Activated CD8-positive, alpha-beta T cell treated with anti-CD3 and anti-CD28 coated beads for 36 hours (primary cell): ENCODE data around the gene GLB1L2. TPM values are rescaled to one million over a fixed set of nuclear protein-coding genes. Genes with fewer than 3 reads are reported as not detected.

Experiments used
- ATAC-seq: fragments of 200-7000 bp; cut with Tn5 transposase; one replicate; pipeline ENCODE4 v1.10.0; 2021; ENCODE audit warnings: mild to moderate bottlenecking, moderate library complexity
- CTCF ChIA-PET: fragments of 350-600 bp; sonication (Branson Sonifier 250); formaldehyde crosslinking; loops from one replicate; lab custom pipeline; 2021; ENCODE audit warnings: antibody characterized with exemption; lab: Charles Lee
- POLR2A ChIA-PET: fragments of 350-600 bp; sonication (Branson Sonifier 250); formaldehyde crosslinking; loops from one replicate; lab custom pipeline; 2021; ENCODE audit warnings: antibody characterized with exemption; lab: Charles Lee
- DNase-seq: peaks from one replicate; pipeline ENCODE4 v3.0.0-alpha.2; 2020
- H3K27ac Mint-ChIP-seq: one replicate; pipeline ENCODE4 v1.8.0; 2021; ENCODE audit warnings: mild to moderate bottlenecking, mixed read lengths
- H3K27me3 Mint-ChIP-seq: one replicate; pipeline ENCODE4 v1.8.0; 2021; ENCODE audit warnings: mixed read lengths
- H3K36me3 Mint-ChIP-seq: one replicate; pipeline ENCODE4 v1.8.0; 2021; ENCODE audit warnings: low read depth, mixed read lengths
- H3K4me1 Mint-ChIP-seq: one replicate; pipeline ENCODE4 v1.8.0; 2021; ENCODE audit warnings: low read depth, mixed read lengths
- H3K4me3 Mint-ChIP-seq: one replicate; pipeline ENCODE4 v1.8.0; 2021; ENCODE audit warnings: mild to moderate bottlenecking, moderate library complexity, mixed read lengths
- H3K9me3 Mint-ChIP-seq: one replicate; pipeline ENCODE4 v1.8.0; 2021; ENCODE audit warnings: mixed read lengths
- intact Hi-C: fragments of 100-400 bp; cut with micrococcal nuclease; formaldehyde crosslinking; loops from one replicate; pipeline ENCODE4 v1.10.0; 2022
- total RNA-seq, 2 experiments: library from RNA; stranded (reverse); gene quantifications; one replicate each; pipeline ENCODE4 v1.2.3, GENCODE V29; 2021
- TF ChIP-seq, protein P1 (sequence below): fragments of 200-600 bp; IDR thresholded peaks from one replicate; pipeline ENCODE4 v1.8.0; 2022; ENCODE audit warnings: antibody characterized with exemption, mild to moderate bottlenecking

Gene GLB1L2
- total RNA-seq, 2 experiments from 2014 or later, result 4.7 to 6.0 TPM

DNA sequence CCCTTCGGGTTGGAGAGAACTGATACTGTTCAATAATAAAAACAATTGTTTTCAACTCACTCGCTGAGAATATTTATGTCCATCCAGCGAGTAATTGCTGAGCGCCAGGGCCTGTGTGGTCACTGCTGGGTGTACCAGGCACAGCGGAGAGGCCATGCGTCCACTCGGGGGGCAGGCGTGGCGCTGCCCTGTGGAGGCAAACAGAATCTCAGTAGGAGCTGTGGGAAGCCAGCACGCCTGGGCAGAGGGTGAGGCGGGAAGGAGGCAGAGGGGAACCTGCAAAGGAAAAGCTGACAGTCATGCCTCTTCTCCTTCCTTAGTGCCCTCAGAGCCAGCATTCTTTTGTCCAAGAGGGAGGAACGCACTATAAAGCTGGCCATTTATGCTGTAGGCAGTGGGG, 44.2 kb upstream of the GLB1L2 start:
- ChIA-PET POLR2A (interaction anchor here (1.3 kb wide), 1 partner anchor 12 kb away, joined by 3 read pairs; the partner anchor contains the start of gene GLB1L3), CTCF (no interaction called here)
- H3K4me1 Mint-ChIP-seq, result no peaks in the 10 kb centered on the region
- H3K27ac Mint-ChIP-seq, result no peak overlapping the region
- TF ChIP-seq, protein P1, sequence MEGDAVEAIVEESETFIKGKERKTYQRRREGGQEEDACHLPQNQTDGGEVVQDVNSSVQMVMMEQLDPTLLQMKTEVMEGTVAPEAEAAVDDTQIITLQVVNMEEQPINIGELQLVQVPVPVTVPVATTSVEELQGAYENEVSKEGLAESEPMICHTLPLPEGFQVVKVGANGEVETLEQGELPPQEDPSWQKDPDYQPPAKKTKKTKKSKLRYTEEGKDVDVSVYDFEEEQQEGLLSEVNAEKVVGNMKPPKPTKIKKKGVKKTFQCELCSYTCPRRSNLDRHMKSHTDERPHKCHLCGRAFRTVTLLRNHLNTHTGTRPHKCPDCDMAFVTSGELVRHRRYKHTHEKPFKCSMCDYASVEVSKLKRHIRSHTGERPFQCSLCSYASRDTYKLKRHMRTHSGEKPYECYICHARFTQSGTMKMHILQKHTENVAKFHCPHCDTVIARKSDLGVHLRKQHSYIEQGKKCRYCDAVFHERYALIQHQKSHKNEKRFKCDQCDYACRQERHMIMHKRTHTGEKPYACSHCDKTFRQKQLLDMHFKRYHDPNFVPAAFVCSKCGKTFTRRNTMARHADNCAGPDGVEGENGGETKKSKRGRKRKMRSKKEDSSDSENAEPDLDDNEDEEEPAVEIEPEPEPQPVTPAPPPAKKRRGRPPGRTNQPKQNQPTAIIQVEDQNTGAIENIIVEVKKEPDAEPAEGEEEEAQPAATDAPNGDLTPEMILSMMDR, result no peak
- intact Hi-C loops, result no loop called here
- H3K36me3 Mint-ChIP-seq, result peaks cover 6% of the 10 kb centered on the region
- H3K9me3 Mint-ChIP-seq, result no peaks in the 10 kb centered on the region
- DNase-seq, result no peak
- no peaks in the 10 kb centered on the region for H3K27me3 Mint-ChIP-seq
- no peak overlapping the region for H3K4me3 Mint-ChIP-seq
- ATAC-seq, result no peak

DNA sequence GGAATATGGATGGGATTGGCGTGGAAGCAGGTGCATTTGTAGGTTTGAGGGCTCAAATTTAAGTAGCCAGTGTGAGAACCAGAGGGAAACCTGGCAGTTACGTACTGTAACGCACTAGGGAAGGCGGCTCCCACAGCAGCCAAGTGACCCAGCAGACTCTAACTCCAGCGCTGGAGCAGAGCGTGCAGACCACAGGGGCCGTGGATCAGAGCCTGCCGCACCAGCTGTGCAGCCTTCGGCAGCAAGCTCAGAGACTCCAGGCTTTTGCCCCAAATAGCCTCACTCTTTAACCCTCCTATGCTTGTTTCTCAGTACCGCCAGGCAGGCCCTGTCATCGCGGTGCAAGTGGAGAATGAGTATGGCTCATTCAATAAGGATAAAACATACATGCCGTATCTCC, 43.3 kb upstream of the GLB1L2 start:
- DNase-seq, result no peak
- Mint-ChIP-seq H3K36me3 (peaks cover 6% of the 10 kb centered on the region), H3K27me3 (no peaks in the 10 kb centered on the region), H3K27ac (no peak overlapping the region), H3K4me1 (no peaks in the 10 kb centered on the region), H3K9me3 (no peaks in the 10 kb centered on the region), H3K4me3 (no peak overlapping the region)
- TF ChIP-seq, protein P1, result no peak
- ChIA-PET CTCF (no interaction called here), POLR2A (interaction anchor here (1.0 to 1.3 kb wide), 2 partner anchors 13 to 14 kb away, joined by 3 read pairs; partner anchors contain the start of gene GLB1L3)
- ATAC-seq, result no peak
- intact Hi-C loops, result no loop called here

DNA sequence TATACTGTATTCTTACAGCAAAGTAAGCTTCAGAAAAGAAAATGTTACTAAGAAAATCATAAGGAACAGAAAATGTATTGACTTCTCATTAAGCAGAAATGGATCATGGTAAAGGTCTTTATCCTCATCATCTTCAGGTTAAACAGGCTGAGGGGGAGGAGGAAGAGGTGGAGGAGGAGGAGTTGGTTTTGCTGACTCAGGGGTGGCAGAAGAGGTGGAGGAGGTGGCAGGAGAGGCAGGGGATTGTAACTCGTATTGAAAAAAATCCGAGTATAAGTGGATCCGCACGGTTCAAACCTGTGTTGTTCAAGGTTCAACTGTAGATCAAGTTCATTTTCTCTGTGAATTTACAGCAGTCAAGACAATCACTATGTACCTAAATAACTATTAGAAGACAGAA, 42.6 kb upstream of the GLB1L2 start:
- no peaks in the 10 kb centered on the region for H3K27me3 Mint-ChIP-seq
- DNase-seq (no peak), ATAC-seq (no peak)
- peaks cover 4% of the 10 kb centered on the region for H3K36me3 Mint-ChIP-seq
- no peak overlapping the region for H3K4me3 Mint-ChIP-seq
- intact Hi-C loops, result no loop called here
- POLR2A ChIA-PET, result interaction anchor here (0.5 to 1.0 kb wide), 2 partner anchors 15 to 35 kb away, joined by 3 read pairs; no protein-coding TSS in a partner anchor
- H3K9me3 Mint-ChIP-seq, result no peaks in the 10 kb centered on the region
- TF ChIP-seq, protein P1, result no peak
- H3K4me1 Mint-ChIP-seq, result no peaks in the 10 kb centered on the region
- no peak overlapping the region for H3K27ac Mint-ChIP-seq
- CTCF ChIA-PET, result no interaction called here

DNA sequence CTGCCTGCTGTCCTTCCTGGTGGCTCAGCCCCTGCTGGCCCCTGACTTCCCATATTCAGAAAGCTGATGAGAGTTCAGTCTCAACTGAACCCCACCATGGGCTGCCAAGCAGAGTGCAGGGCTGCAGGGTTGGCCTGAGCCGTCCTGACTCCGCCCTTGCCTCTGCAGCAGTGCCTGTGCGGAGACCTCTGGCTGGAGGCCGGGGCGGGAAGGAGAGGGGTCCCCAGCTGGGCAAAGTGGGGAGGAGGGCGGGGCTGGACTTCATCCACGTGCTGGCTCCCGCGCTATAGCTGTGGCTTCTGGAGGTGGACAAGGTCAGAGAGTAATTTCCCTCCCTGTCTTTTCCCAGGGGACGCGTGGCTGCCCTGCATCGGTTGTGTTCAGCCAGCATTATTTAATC, 42.0 kb upstream of the GLB1L2 start:
- ChIA-PET POLR2A (interaction anchor here (0.6 kb wide), 1 partner anchor 137 kb away, joined by 3 read pairs; no protein-coding TSS in a partner anchor), CTCF (interaction anchor here (1.7 kb wide), 1 partner anchor 28 kb away, joined by 5 read pairs; no protein-coding TSS in a partner anchor)
- no peak for ATAC-seq

DNA sequence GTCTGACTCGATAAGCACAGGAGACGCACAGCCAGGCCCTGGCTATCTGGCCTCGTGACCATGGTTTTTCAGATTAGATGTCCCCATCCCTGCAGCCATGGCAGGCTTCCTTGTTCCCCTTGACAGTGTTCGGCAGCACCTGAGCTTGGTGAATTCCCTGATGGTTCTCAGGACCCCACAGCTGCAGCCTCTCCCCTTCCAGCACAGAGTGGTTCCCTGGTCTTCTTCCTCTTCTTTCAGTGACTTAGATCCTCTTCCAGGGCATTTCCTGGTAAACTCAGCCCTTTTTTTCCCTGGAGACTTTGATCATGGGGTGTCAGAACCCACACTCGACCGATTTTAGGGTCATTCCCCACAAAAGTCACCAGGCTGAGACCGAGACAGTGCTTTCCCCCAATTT, 41.1 kb upstream of the GLB1L2 start:
- ATAC-seq (no peak), DNase-seq (no peak)
- ChIA-PET POLR2A (no interaction called here), CTCF (interaction anchor here (1.7 kb wide), 1 partner anchor 29 kb away, joined by 5 read pairs; no protein-coding TSS in a partner anchor)
- no peak overlapping the region for H3K4me3 Mint-ChIP-seq
- no peaks in the 10 kb centered on the region for H3K9me3 Mint-ChIP-seq
- H3K36me3 Mint-ChIP-seq, result peaks cover 4% of the 10 kb centered on the region
- no peaks in the 10 kb centered on the region for H3K4me1 Mint-ChIP-seq
- intact Hi-C loops, result no loop called here
- H3K27ac Mint-ChIP-seq, result no peak overlapping the region
- H3K27me3 Mint-ChIP-seq, result no peaks in the 10 kb centered on the region
- TF ChIP-seq, protein P1, result no peak

More for the DNA sequence above, 42.0 kb upstream of the GLB1L2 start:
- TF ChIP-seq, protein P1, result no peak
- intact Hi-C loops, result no loop called here
- Mint-ChIP-seq H3K36me3 (peaks cover 3% of the 10 kb centered on the region), H3K4me3 (no peak overlapping the region), H3K4me1 (no peaks in the 10 kb centered on the region), H3K27me3 (no peaks in the 10 kb centered on the region), H3K27ac (no peak overlapping the region), H3K9me3 (no peaks in the 10 kb centered on the region)
- no peak for DNase-seq
